K562 (cell line): ENCODE results near the gene CCK. TPM values are rescaled to one million over a fixed set of nuclear protein-coding genes. Genes with fewer than 3 reads are reported as not detected.

ENCODE experiments used
- ARID2 ChIP-seq: fragments of 450-650 bp; IDR thresholded peaks from 2 replicates; pipeline ENCODE4 v1.6.1; 2017; ENCODE audit warnings: antibody characterized with exemption, mild to moderate bottlenecking
- ELK1 ChIP-seq: sonication (generic); formaldehyde crosslinking; IDR thresholded peaks from 2 replicates; pipeline ENCODE4 v1.8.1; 2022; ENCODE audit warnings: missing genetic modification reagents
- JUNB ChIP-seq: fragments of 450-650 bp; formaldehyde crosslinking; conservative IDR thresholded peaks from 2 replicates; pipeline ENCODE4 v1.4.0; 2020; ENCODE audit warnings: mild to moderate bottlenecking
- NKRF ChIP-seq: fragments of 450-650 bp; IDR thresholded peaks from 2 replicates; pipeline ENCODE4 v1.6.1; 2016; ENCODE audit warnings: borderline replicate concordance
- PHTF2 ChIP-seq: fragments of 250-450 bp; sonication (Bioruptor Pico); IDR thresholded peaks from 2 replicates; pipeline ENCODE4 v1.5.0; 2021; ENCODE audit warnings: mild to moderate bottlenecking
- PPARD ChIP-seq: fragments of 250-450 bp; sonication (Bioruptor Pico); IDR thresholded peaks from 2 replicates; pipeline ENCODE4 v1.8.0; 2022; ENCODE audit warnings: inconsistent platforms, mild to moderate bottlenecking, moderate library complexity
- SAFB ChIP-seq: fragments of 200-400 bp; formaldehyde crosslinking; IDR thresholded peaks from 2 replicates; pipeline ENCODE4 v1.6.1; 2017; ENCODE audit warnings: low read depth, low read length, borderline replicate concordance
- SREBF1 ChIP-seq: fragments of 150-350 bp; IDR thresholded peaks from 2 replicates; pipeline ENCODE4 v1.6.1; 2014; ENCODE audit warnings: antibody characterized with exemption, low read depth, low read length, borderline replicate concordance
- U2AF1 ChIP-seq: fragments of 200-400 bp; formaldehyde crosslinking; optimal IDR thresholded peaks from 2 replicates; pipeline ENCODE3; 2017; ENCODE audit warnings: mild to moderate bottlenecking, low read depth, low read length, moderate library complexity
- XRCC4 ChIP-seq: IDR thresholded peaks from one replicate; pipeline ENCODE4 v1.6.1; 2011; ENCODE audit not compliant: insufficient read depth, insufficient read length; ENCODE audit errors: extremely low read depth
- ZNF133 ChIP-seq: fragments of 250-450 bp; sonication (Bioruptor Pico); IDR thresholded peaks from 2 replicates; pipeline ENCODE4 v1.4.0; 2020; ENCODE audit warnings: mild to moderate bottlenecking
- ZNF184 ChIP-seq: sonication (generic); formaldehyde crosslinking; IDR thresholded peaks from 2 replicates; pipeline ENCODE4 v1.5.0; 2020; ENCODE audit warnings: missing genetic modification reagents
- polyA plus RNA-seq, 8 experiments: library from polyadenylated mRNA; depleted of rRNA in 4 of 8; stranded (reverse) in 5 of 8; unstranded in 3 of 8; fragments of >200 nt; fragmentation: Nextera tagmentation in 2 of 8; fragmentation: Illumina TruSeq in 1 of 8; extraction: Ambion mirVana in 2 of 8; extraction: Trizol in 1 of 8; gene quantifications; 2 replicates each; pipeline versions ENCODE4 v1.2.1 to v1.2.3, GENCODE V29; 2011 to 2014; ENCODE audit warnings: inconsistent platforms in 1 of 8, missing spikeins in 1 of 8
- total RNA-seq, 7 experiments: library from RNA; depleted of rRNA in 6 of 7; stranded (reverse); fragments of >200 nt in 6 of 7; fragmentation: Illumina TruSeq in 2 of 7; extraction: Trizol in 2 of 7; gene quantifications; 2 replicates each; pipeline versions ENCODE4 v1.2.1 to v1.2.3, GENCODE V29; 2011 to 2021; ENCODE audit warnings: low replicate concordance in 1 of 7
- TF ChIP-seq, protein P1 (sequence below): fragments of 450-650 bp; IDR thresholded peaks from 2 replicates; pipeline ENCODE4 v1.6.1; 2016; ENCODE audit warnings: low read depth
- TF ChIP-seq, protein P2 (sequence below): sonication (generic); formaldehyde crosslinking; IDR thresholded peaks from 2 replicates; pipeline ENCODE4 v1.8.1; 2023; ENCODE audit warnings: mild to moderate bottlenecking, missing genetic modification reagents

The CCK gene
- total and polyA plus RNA-seq, 9 of the 15 experiments (the other 6 are each of a cell fraction or from before 2014, with no cell fraction given), result not detected

- TF ChIP-seq, protein P1, sequence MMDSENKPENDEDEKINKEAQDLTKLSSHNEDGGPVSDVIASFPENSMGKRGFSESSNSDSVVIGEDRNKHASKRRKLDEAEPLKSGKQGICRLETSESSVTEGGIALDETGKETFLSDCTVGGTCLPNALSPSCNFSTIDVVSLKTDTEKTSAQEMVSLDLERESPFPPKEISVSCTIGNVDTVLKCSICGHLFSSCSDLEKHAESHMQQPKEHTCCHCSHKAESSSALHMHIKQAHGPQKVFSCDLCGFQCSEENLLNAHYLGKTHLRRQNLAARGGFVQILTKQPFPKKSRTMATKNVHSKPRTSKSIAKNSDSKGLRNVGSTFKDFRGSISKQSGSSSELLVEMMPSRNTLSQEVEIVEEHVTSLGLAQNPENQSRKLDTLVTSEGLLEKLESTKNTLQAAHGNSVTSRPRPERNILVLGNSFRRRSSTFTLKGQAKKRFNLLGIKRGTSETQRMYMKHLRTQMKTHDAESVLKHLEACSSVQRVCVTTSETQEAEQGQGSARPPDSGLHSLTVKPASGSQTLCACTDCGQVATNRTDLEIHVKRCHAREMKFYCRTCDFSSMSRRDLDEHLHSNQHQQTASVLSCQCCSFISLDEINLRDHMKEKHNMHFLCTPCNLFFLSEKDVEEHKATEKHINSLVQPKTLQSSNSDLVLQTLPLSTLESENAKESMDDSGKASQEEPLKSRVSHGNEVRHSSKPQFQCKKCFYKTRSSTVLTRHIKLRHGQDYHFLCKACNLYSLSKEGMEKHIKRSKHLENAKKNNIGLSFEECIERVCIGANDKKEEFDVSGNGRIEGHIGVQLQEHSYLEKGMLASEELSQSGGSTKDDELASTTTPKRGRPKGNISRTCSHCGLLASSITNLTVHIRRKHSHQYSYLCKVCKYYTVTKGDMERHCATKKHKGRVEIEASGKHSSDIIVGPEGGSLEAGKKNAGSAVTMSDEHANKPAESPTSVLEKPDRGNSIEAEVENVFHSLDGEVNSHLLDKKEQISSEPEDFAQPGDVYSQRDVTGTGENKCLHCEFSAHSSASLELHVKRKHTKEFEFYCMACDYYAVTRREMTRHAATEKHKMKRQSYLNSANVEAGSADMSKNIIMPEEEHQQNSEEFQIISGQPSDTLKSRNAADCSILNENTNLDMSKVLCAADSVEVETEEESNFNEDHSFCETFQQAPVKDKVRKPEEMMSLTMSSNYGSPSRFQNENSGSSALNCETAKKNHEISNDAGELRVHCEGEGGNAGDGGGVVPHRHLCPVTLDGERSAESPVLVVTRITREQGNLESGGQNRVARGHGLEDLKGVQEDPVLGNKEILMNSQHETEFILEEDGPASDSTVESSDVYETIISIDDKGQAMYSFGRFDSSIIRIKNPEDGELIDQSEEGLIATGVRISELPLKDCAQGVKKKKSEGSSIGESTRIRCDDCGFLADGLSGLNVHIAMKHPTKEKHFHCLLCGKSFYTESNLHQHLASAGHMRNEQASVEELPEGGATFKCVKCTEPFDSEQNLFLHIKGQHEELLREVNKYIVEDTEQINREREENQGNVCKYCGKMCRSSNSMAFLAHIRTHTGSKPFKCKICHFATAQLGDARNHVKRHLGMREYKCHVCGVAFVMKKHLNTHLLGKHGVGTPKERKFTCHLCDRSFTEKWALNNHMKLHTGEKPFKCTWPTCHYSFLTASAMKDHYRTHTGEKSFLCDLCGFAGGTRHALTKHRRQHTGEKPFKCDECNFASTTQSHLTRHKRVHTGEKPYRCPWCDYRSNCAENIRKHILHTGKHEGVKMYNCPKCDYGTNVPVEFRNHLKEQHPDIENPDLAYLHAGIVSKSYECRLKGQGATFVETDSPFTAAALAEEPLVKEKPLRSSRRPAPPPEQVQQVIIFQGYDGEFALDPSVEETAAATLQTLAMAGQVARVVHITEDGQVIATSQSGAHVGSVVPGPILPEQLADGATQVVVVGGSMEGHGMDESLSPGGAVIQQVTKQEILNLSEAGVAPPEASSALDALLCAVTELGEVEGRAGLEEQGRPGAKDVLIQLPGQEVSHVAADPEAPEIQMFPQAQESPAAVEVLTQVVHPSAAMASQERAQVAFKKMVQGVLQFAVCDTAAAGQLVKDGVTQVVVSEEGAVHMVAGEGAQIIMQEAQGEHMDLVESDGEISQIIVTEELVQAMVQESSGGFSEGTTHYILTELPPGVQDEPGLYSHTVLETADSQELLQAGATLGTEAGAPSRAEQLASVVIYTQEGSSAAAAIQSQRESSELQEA, result no peak
- TF ChIP-seq, protein P2, sequence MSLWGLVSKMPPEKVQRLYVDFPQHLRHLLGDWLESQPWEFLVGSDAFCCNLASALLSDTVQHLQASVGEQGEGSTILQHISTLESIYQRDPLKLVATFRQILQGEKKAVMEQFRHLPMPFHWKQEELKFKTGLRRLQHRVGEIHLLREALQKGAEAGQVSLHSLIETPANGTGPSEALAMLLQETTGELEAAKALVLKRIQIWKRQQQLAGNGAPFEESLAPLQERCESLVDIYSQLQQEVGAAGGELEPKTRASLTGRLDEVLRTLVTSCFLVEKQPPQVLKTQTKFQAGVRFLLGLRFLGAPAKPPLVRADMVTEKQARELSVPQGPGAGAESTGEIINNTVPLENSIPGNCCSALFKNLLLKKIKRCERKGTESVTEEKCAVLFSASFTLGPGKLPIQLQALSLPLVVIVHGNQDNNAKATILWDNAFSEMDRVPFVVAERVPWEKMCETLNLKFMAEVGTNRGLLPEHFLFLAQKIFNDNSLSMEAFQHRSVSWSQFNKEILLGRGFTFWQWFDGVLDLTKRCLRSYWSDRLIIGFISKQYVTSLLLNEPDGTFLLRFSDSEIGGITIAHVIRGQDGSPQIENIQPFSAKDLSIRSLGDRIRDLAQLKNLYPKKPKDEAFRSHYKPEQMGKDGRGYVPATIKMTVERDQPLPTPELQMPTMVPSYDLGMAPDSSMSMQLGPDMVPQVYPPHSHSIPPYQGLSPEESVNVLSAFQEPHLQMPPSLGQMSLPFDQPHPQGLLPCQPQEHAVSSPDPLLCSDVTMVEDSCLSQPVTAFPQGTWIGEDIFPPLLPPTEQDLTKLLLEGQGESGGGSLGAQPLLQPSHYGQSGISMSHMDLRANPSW (CRISPR knock-in tag), result no peak
- no peak for TF ChIP-seq PHTF2 (CRISPR knock-in tag)
- no peak for TF ChIP-seq U2AF1
- no peak for TF ChIP-seq ZNF133
- TF ChIP-seq ELK1 (CRISPR knock-in tag), result no peak
- no peak for TF ChIP-seq PPARD (CRISPR knock-in tag)
- no peak for TF ChIP-seq ZNF184 (CRISPR knock-in tag)
- TF ChIP-seq SREBF1, result no peak
- no peak for TF ChIP-seq XRCC4
- no peak for TF ChIP-seq NKRF
- TF ChIP-seq JUNB (CRISPR knock-in tag), result no peak
- 0 out of 2 replicates have a peak, but pooled peaks have one; percentile 13 for TF ChIP-seq ARID2
- TF ChIP-seq SAFB, result no peak
These were observed 18.4 kb downstream of the CCK start (continued) for GRCh38 chr3:42247576-42248027.
